ENCODE results near the gene CAMTA1.

CAMTA1 gene

GRCh38 chr1:7478142-7478790, 693.0 kb downstream of the CAMTA1 start:
- no peak overlapping the region for H3K9ac ChIP-seq (ENCODE audit: low read length)
- H3K9me3 ChIP-seq (ENCODE audit: insufficient read depth, low read length): no peaks in the 10 kb centered on the region
- no peaks in the 10 kb centered on the region for H3K9me2 ChIP-seq (replicated peaks; ENCODE audit: insufficient read depth, low read length)
- H2AFZ ChIP-seq (ENCODE audit: low read depth, low read length, severe bottlenecking): no peak overlapping the region
- H3K27me3 ChIP-seq (ENCODE audit: low read length): no peaks in the 10 kb centered on the region
- H3F3A ChIP-seq (ENCODE audit: insufficient read depth): no peaks in the 10 kb centered on the region
- no peaks in the 10 kb centered on the region for H3K79me2 ChIP-seq (ENCODE audit: insufficient read depth, low read length)
- no peak overlapping the region for H3K4me3 ChIP-seq (ENCODE audit: insufficient read depth, low read length, poor library complexity, severe bottlenecking)
- H3K4me2 ChIP-seq (ENCODE audit: low read depth, low read length, poor library complexity, severe bottlenecking): no peak overlapping the region
- H3K36me3 ChIP-seq (ENCODE audit: low read length): no peaks in the 10 kb centered on the region
- no peaks in the 10 kb centered on the region for H4K20me1 ChIP-seq (ENCODE audit: low read depth, low read length)
- TF ChIP-seq, protein P1, sequence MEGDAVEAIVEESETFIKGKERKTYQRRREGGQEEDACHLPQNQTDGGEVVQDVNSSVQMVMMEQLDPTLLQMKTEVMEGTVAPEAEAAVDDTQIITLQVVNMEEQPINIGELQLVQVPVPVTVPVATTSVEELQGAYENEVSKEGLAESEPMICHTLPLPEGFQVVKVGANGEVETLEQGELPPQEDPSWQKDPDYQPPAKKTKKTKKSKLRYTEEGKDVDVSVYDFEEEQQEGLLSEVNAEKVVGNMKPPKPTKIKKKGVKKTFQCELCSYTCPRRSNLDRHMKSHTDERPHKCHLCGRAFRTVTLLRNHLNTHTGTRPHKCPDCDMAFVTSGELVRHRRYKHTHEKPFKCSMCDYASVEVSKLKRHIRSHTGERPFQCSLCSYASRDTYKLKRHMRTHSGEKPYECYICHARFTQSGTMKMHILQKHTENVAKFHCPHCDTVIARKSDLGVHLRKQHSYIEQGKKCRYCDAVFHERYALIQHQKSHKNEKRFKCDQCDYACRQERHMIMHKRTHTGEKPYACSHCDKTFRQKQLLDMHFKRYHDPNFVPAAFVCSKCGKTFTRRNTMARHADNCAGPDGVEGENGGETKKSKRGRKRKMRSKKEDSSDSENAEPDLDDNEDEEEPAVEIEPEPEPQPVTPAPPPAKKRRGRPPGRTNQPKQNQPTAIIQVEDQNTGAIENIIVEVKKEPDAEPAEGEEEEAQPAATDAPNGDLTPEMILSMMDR (IDR thresholded peaks at IDR 0.05; ENCODE audit: insufficient read depth, low read length, poor library complexity, severe bottlenecking): no peak
- no peak for TF ChIP-seq EZH2phosphoT487 (conservative IDR thresholded peaks at IDR 0.05; ENCODE audit: low read length)
- no peak overlapping the region for H3K27ac ChIP-seq (ENCODE audit: low read depth, low read length)

- Histone ChIP-seq H2AFZ (ENCODE audit: low read depth, low read length, severe bottlenecking) (no peak overlapping the region), H3K79me2 (ENCODE audit: insufficient read depth, low read length) (no peaks in the 10 kb centered on the region), H3F3A (ENCODE audit: insufficient read depth) (no peaks in the 10 kb centered on the region), H3K27me3 (ENCODE audit: low read length) (no peaks in the 10 kb centered on the region), H3K4me3 (ENCODE audit: insufficient read depth, low read length, poor library complexity, severe bottlenecking) (no peak overlapping the region), H3K27ac (ENCODE audit: low read depth, low read length) (no peak overlapping the region), H3K9ac (ENCODE audit: low read length) (no peak overlapping the region), H4K20me1 (ENCODE audit: low read depth, low read length) (no peaks in the 10 kb centered on the region), H3K4me2 (ENCODE audit: low read depth, low read length, poor library complexity, severe bottlenecking) (no peak overlapping the region), H3K36me3 (ENCODE audit: low read length) (no peaks in the 10 kb centered on the region), H3K9me3 (ENCODE audit: insufficient read depth, low read length) (no peaks in the 10 kb centered on the region), H3K9me2 (replicated peaks; ENCODE audit: insufficient read depth, low read length) (no peaks in the 10 kb centered on the region)
- TF ChIP-seq, protein P1 (IDR thresholded peaks at IDR 0.05; ENCODE audit: insufficient read depth, low read length, poor library complexity, severe bottlenecking): no peak
- no peak for TF ChIP-seq EZH2phosphoT487 (conservative IDR thresholded peaks at IDR 0.05; ENCODE audit: low read length)
Measured at GRCh38 chr1:7478809-7479499, 693.7 kb downstream of the CAMTA1 start.

DNA sequence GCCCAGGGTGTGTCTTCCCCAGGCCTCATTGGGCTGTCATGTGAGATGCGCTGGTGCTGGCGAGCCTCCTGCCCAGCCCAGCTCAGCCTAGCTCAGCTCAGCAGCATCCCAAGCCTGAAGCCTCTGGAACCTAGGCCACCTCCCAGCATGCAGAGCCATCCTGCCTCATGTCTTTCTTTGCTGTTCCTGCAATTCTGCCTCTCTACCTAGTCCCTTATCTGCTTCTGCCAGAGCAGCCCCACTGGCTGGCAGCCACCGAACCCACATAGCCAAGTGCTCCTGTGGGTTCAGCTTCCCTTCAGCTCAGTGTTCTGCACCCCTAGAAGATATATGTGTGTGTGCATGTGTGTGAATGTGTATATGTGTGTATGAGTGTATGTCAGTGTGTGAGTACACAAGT, 694.3 kb downstream of the CAMTA1 start:
- no peak overlapping the region for H3K27ac ChIP-seq (ENCODE audit: low read depth, low read length)
- H3K4me2 ChIP-seq (ENCODE audit: low read depth, low read length, poor library complexity, severe bottlenecking): no peak overlapping the region
- no peaks in the 10 kb centered on the region for H3K27me3 ChIP-seq (ENCODE audit: low read length)
- no peak overlapping the region for H3K4me3 ChIP-seq (ENCODE audit: insufficient read depth, low read length, poor library complexity, severe bottlenecking)
- H3K36me3 ChIP-seq (ENCODE audit: low read length): no peaks in the 10 kb centered on the region
- no peaks in the 10 kb centered on the region for H3K79me2 ChIP-seq (ENCODE audit: insufficient read depth, low read length)
- H3K9ac ChIP-seq (ENCODE audit: low read length): no peak overlapping the region
- H3K9me3 ChIP-seq (ENCODE audit: insufficient read depth, low read length): no peaks in the 10 kb centered on the region
- H3F3A ChIP-seq (ENCODE audit: insufficient read depth): no peaks in the 10 kb centered on the region
- TF ChIP-seq, protein P1 (IDR thresholded peaks at IDR 0.05; ENCODE audit: insufficient read depth, low read length, poor library complexity, severe bottlenecking): no peak
- no peak for TF ChIP-seq EZH2phosphoT487 (conservative IDR thresholded peaks at IDR 0.05; ENCODE audit: low read length)
- H2AFZ ChIP-seq (ENCODE audit: low read depth, low read length, severe bottlenecking): no peak overlapping the region
- H4K20me1 ChIP-seq (ENCODE audit: low read depth, low read length): no peaks in the 10 kb centered on the region
- no peaks in the 10 kb centered on the region for H3K9me2 ChIP-seq (replicated peaks; ENCODE audit: insufficient read depth, low read length)

Data from SU-DHL-6 (cell line).